GM21423 (cell line): ENCODE measurements around the gene ARHGAP11A.
"Not testable (repeated sequence)": the region's sequence is repeated elsewhere in the genome, so short reads cannot be mapped to it uniquely, and the experiment has no call there.

Experiments used
- ATAC-seq: cut with Tn5 transposase; IDR thresholded peaks from one replicate; pipeline ENCODE4 v1.9.1; 2021; ENCODE audit warnings: mild to moderate bottlenecking, moderate library complexity; ENCODE audit not compliant: unreplicated experiment

Gene ARHGAP11A

GRCh38 chr15:32615051-32615870, at the start of gene ARHGAP11A:
TSS of gene ARHGAP11A (plus strand) at chr15:32615504. CDS start at chr15:32616212, 708 bp downstream.
- ATAC-seq = peak; percentile 67

- ATAC-seq = not testable (repeated sequence)
These were observed 46.3 kb upstream of the ARHGAP11A start for GRCh38 chr15:32568988-32569387.

- not testable (repeated sequence) for ATAC-seq
These were observed 36.8 kb upstream of the ARHGAP11A start for GRCh38 chr15:32578482-32578881.

GRCh38 chr15:32585844-32586243, 29.5 kb upstream of the ARHGAP11A start:
- not testable (repeated sequence) for ATAC-seq

GRCh38 chr15:32593151-32593550, 22.2 kb upstream of the ARHGAP11A start, which contains the start of gene GOLGA8N:
TSS of gene GOLGA8N (plus strand) at chr15:32593456.
- ATAC-seq = not testable (repeated sequence)

- not testable (repeated sequence) for ATAC-seq
These were observed 5.8 kb upstream of the ARHGAP11A start for GRCh38 chr15:32609518-32609917.

- not testable (repeated sequence) for ATAC-seq
These were observed 4.6 kb upstream of the ARHGAP11A start for GRCh38 chr15:32610719-32611118.

GRCh38 chr15:32614712-32615050, 623 bp upstream of the ARHGAP11A start:
- peak; percentile 33 for ATAC-seq

GRCh38 chr15:32615871-32616426, 645 bp downstream of the ARHGAP11A start:
- ATAC-seq = peak; percentile 17

GRCh38 chr15:32636410-32636809, 21.1 kb downstream of the ARHGAP11A start:
- ATAC-seq = no peak

GRCh38 chr15:32636908-32637567, 21.7 kb downstream of the ARHGAP11A start:
- no peak for ATAC-seq

- no peak for ATAC-seq
These were observed 22.4 kb downstream of the ARHGAP11A start for GRCh38 chr15:32637704-32638103.

- ATAC-seq = no peak
These were observed 26.3 kb downstream of the ARHGAP11A start, which contains the start of gene SCG5 for GRCh38 chr15:32641517-32642059. TSS of gene SCG5 (plus strand) at chr15:32641710. CDS start at chr15:32643593, 1,883 bp downstream.

- ATAC-seq = no peak
These were observed 27.5 kb downstream of the ARHGAP11A start for GRCh38 chr15:32642667-32643435.

- no peak for ATAC-seq
These were observed 28.7 kb downstream of the ARHGAP11A start for GRCh38 chr15:32643907-32644445.

- no peak for ATAC-seq
These were observed 31.0 kb downstream of the ARHGAP11A start for GRCh38 chr15:32646291-32646690.

GRCh38 chr15:32649342-32649741, 34.0 kb downstream of the ARHGAP11A start:
- no peak for ATAC-seq

GRCh38 chr15:32651229-32651837, 36.0 kb downstream of the ARHGAP11A start:
- peak; percentile 63 for ATAC-seq

GRCh38 chr15:32652178-32652577, 36.9 kb downstream of the ARHGAP11A start:
- ATAC-seq = no peak

GRCh38 chr15:32656091-32656490, 40.8 kb downstream of the ARHGAP11A start:
- ATAC-seq = no peak
